ENCODE data around the gene PSMD3.

DNA sequence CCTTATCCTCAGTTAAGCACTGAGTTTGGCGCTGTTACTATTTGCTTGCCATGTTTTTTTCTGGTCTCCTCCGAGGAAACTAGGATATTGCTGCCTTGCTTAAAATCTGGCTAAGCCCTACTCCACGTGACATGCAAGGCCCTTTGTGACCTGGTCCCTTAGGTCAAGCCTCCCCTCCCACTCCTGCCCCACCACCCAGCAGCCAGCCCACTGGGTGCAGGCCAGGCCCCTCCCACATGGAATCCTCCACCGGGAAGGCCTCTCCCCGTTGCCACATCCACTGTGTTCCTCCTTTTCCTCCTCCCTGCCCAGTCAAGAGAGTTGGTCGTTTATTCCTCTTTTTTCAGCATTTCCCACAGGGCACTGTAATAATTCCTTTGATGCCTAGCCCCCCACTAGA is 16.2 kb downstream of the PSMD3 start:
- TF ChIP-seq SMC3 (IDR thresholded peaks at IDR 0.05) (no peak), HDAC2 (IDR thresholded peaks at IDR 0.05) (no peak)
- TF ChIP-seq, protein P1, sequence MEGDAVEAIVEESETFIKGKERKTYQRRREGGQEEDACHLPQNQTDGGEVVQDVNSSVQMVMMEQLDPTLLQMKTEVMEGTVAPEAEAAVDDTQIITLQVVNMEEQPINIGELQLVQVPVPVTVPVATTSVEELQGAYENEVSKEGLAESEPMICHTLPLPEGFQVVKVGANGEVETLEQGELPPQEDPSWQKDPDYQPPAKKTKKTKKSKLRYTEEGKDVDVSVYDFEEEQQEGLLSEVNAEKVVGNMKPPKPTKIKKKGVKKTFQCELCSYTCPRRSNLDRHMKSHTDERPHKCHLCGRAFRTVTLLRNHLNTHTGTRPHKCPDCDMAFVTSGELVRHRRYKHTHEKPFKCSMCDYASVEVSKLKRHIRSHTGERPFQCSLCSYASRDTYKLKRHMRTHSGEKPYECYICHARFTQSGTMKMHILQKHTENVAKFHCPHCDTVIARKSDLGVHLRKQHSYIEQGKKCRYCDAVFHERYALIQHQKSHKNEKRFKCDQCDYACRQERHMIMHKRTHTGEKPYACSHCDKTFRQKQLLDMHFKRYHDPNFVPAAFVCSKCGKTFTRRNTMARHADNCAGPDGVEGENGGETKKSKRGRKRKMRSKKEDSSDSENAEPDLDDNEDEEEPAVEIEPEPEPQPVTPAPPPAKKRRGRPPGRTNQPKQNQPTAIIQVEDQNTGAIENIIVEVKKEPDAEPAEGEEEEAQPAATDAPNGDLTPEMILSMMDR (IDR thresholded peaks at IDR 0.05), result no peak
